A673 (cell line): Measurements from ENCODE around the gene TMX1. TPM values are rescaled to one million over a fixed set of nuclear protein-coding genes. Genes with fewer than 3 reads are reported as not detected.

Source experiments
- BruUV-seq: library from RNA; stranded (reverse); fragments of 400-500 nt; replicated peaks from 2 replicates; lab custom pipeline; 2021; lab: Mats Ljungman, UMichigan
- CTCF ChIA-PET: fragments of 300-600 bp; sonication (Branson Sonifier 250); formaldehyde crosslinking; loops from one replicate; lab custom pipeline; 2022; ENCODE audit warnings: antibody characterized with exemption; lab: Charles Lee
- POLR2A ChIA-PET: fragments of 300-600 bp; sonication (Branson Sonifier 250); formaldehyde crosslinking; loops from one replicate; lab custom pipeline; 2022; ENCODE audit warnings: antibody characterized with exemption; ENCODE audit not compliant: low non-redundant PET; lab: Charles Lee
- DNase-seq: peaks from one replicate; pipeline ENCODE4 v3.0.0-alpha.2; 2015; ENCODE audit warnings: low spot score
- H3K27ac ChIP-seq: fragments of 200-600 bp; sonication (generic); 2 replicates; pipeline ENCODE4 v1.5.1; 2016; ENCODE audit warnings: mixed run types, low read depth, mild to moderate bottlenecking, mixed read lengths, antibody characterized with exemption, low read length; ENCODE audit not compliant: poor library complexity, severe bottlenecking
- H3K27me3 ChIP-seq: fragments of 200-600 bp; sonication (generic); replicated peaks from 2 replicates; pipeline ENCODE4 v1.6.1; 2017; ENCODE audit warnings: mixed run types, low read depth, mild to moderate bottlenecking, mixed read lengths, antibody characterized with exemption, low read length; ENCODE audit not compliant: insufficient read depth, poor library complexity
- H3K36me3 ChIP-seq: fragments of 200-600 bp; sonication (generic); 2 replicates; pipeline ENCODE4 v1.6.1; 2016; ENCODE audit warnings: mixed run types, mild to moderate bottlenecking, mixed read lengths, antibody characterized with exemption, low read length; ENCODE audit not compliant: insufficient read depth, poor library complexity, severe bottlenecking
- H3K4me1 ChIP-seq: fragments of 200-600 bp; sonication (generic); 2 replicates; pipeline ENCODE4 v1.6.1; 2017; ENCODE audit warnings: mixed run types, mild to moderate bottlenecking, mixed read lengths, antibody characterized with exemption, low read length; ENCODE audit not compliant: insufficient read depth, poor library complexity, severe bottlenecking
- H3K4me3 ChIP-seq: fragments of 200-600 bp; sonication (generic); 2 replicates; pipeline ENCODE4 v1.5.1; 2016; ENCODE audit warnings: low read depth, mixed run types, mild to moderate bottlenecking, mixed read lengths, low read length; ENCODE audit not compliant: poor library complexity, severe bottlenecking
- H3K9me3 ChIP-seq: fragments of 200-600 bp; sonication (generic); 2 replicates; pipeline ENCODE4 v1.6.1; 2016; ENCODE audit warnings: mixed run types, low read depth, mild to moderate bottlenecking, mixed read lengths, antibody characterized with exemption, low read length; ENCODE audit not compliant: poor library complexity, severe bottlenecking
- CTCF ChIP-seq: fragments of 300-800, 200-600 bp; sonication (generic); conservative IDR thresholded peaks from 2 replicates; pipeline ENCODE4 v1.5.1; 2017; ENCODE audit warnings: low read depth, mild to moderate bottlenecking, antibody characterized with exemption, low read length, moderate library complexity, mixed read lengths
- EZH2 ChIP-seq: fragments of 200-600 bp; sonication (generic); IDR thresholded peaks from 2 replicates; pipeline ENCODE4 v1.6.1; 2017; ENCODE audit warnings: borderline replicate concordance, low read depth, mild to moderate bottlenecking, mixed read lengths, antibody characterized with exemption, low read length; ENCODE audit not compliant: poor library complexity, severe bottlenecking
- intact Hi-C: fragments of 100-400 bp; cut with micrococcal nuclease; formaldehyde crosslinking; loops from one replicate; pipeline ENCODE4 v1.10.0; 2022; ENCODE audit not compliant: unreplicated experiment
- total RNA-seq: library from RNA; stranded (reverse); gene quantifications from 2 replicates; pipeline ENCODE4 v1.2.3, GENCODE V29; 2021

TMX1 gene
- total RNA-seq, 1 experiment from 2014 or later = 60.1 TPM

- DNase-seq = no peak
- H3K27ac ChIP-seq = no peak overlapping the region
- ChIA-PET POLR2A (no interaction called here), CTCF (no interaction called here)
- no peaks in the 10 kb centered on the region for H3K9me3 ChIP-seq
- no peak overlapping the region for H3K4me3 ChIP-seq
- H3K4me1 ChIP-seq = no peaks in the 10 kb centered on the region
- no peak for TF ChIP-seq CTCF
- TF ChIP-seq EZH2 = no peak
- H3K36me3 ChIP-seq = no peaks in the 10 kb centered on the region
- H3K27me3 ChIP-seq = no peaks in the 10 kb centered on the region
- no TSS peak for BruUV-seq
- intact Hi-C loops = no loop called here
These were observed 55.7 kb downstream of the TMX1 start for GRCh38 chr14:51295646-51296263.

DNA sequence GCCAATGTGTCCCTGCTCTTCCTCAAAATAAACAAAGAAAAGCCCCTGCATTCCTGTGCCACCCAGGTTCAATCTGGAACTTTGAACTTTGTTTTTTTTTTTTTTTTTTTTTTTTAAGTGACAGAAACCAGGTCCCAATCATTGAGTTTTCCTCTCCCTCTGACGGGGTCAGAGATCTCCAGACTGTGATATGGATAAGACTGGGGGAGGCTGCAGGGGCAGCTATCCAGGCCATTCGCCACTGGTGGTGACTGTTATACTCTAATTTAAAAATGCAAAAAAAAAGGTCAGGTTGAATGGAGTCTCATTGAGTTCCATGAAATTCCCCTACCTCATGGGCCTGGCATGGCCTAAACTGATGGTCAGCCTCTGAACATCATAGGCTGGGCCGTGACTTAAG lies 57.0 kb downstream of the TMX1 start:
- H3K9me3 ChIP-seq = no peaks in the 10 kb centered on the region
- BruUV-seq = no TSS peak
- intact Hi-C loops = no loop called here
- ChIA-PET POLR2A (no interaction called here), CTCF (no interaction called here)
- H3K36me3 ChIP-seq = no peaks in the 10 kb centered on the region
- H3K27me3 ChIP-seq = no peaks in the 10 kb centered on the region
- no peak for DNase-seq
- H3K27ac ChIP-seq = no peak overlapping the region
- H3K4me3 ChIP-seq = no peak overlapping the region
- TF ChIP-seq EZH2 (no peak), CTCF (no peak)
- H3K4me1 ChIP-seq = no peaks in the 10 kb centered on the region

GRCh38 chr14:51298895-51299294 lies 58.8 kb downstream of the TMX1 start:
- no peak for DNase-seq
- intact Hi-C loops = no loop called here
- no peaks in the 10 kb centered on the region for H3K27me3 ChIP-seq
- BruUV-seq = no TSS peak
- no peak for TF ChIP-seq EZH2
- TF ChIP-seq CTCF = no peak
- no peak overlapping the region for H3K4me3 ChIP-seq
- POLR2A ChIA-PET = no interaction called here
- H3K36me3 ChIP-seq = no peaks in the 10 kb centered on the region
- H3K4me1 ChIP-seq = no peaks in the 10 kb centered on the region
- no peak overlapping the region for H3K27ac ChIP-seq
- CTCF ChIA-PET = no interaction called here
- H3K9me3 ChIP-seq = no peaks in the 10 kb centered on the region
